SU-DHL-6 (cell line): Measurements from ENCODE around the gene RTP2.

Experiments
- EZH2phosphoT487 ChIP-seq: fragments of 200-600 bp; sonication (generic), shearing (Covaris generic); conservative IDR thresholded peaks from 2 replicates; pipeline ENCODE4 v1.6.1; 2018; ENCODE audit warnings: mild to moderate bottlenecking, antibody characterized with exemption, low read length, moderate library complexity, mixed read lengths
- TF ChIP-seq, protein P1 (sequence below): fragments of 200-600 bp; sonication (generic); IDR thresholded peaks from one replicate; pipeline ENCODE4 v1.5.1; 2017; ENCODE audit warnings: antibody characterized with exemption, mild to moderate bottlenecking, low read length, moderate library complexity; ENCODE audit not compliant: insufficient read depth, poor library complexity, severe bottlenecking

- TF ChIP-seq, protein P1, sequence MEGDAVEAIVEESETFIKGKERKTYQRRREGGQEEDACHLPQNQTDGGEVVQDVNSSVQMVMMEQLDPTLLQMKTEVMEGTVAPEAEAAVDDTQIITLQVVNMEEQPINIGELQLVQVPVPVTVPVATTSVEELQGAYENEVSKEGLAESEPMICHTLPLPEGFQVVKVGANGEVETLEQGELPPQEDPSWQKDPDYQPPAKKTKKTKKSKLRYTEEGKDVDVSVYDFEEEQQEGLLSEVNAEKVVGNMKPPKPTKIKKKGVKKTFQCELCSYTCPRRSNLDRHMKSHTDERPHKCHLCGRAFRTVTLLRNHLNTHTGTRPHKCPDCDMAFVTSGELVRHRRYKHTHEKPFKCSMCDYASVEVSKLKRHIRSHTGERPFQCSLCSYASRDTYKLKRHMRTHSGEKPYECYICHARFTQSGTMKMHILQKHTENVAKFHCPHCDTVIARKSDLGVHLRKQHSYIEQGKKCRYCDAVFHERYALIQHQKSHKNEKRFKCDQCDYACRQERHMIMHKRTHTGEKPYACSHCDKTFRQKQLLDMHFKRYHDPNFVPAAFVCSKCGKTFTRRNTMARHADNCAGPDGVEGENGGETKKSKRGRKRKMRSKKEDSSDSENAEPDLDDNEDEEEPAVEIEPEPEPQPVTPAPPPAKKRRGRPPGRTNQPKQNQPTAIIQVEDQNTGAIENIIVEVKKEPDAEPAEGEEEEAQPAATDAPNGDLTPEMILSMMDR = no peak
- TF ChIP-seq EZH2phosphoT487 = no peak
These were observed 27.2 kb upstream of the RTP2 start for GRCh38 chr3:187729598-187729997.
